Stimulated activated CD8-positive, alpha-beta memory T cell treated with anti-CD3 and anti-CD28 coated beads, Interleukin-4, amount 100 ng/mL, for 24 hours (primary cell): Measurements from ENCODE around the gene PCK2.
"Not testable (repeated sequence)": the region's sequence is repeated elsewhere in the genome, so short reads cannot be mapped to it uniquely, and the experiment has no call there.

ENCODE experiments used
- DNase-seq: peaks from one replicate; pipeline ENCODE4 v3.0.0-alpha.2; 2020; ENCODE audit warnings: low read depth

PCK2 gene

DNA sequence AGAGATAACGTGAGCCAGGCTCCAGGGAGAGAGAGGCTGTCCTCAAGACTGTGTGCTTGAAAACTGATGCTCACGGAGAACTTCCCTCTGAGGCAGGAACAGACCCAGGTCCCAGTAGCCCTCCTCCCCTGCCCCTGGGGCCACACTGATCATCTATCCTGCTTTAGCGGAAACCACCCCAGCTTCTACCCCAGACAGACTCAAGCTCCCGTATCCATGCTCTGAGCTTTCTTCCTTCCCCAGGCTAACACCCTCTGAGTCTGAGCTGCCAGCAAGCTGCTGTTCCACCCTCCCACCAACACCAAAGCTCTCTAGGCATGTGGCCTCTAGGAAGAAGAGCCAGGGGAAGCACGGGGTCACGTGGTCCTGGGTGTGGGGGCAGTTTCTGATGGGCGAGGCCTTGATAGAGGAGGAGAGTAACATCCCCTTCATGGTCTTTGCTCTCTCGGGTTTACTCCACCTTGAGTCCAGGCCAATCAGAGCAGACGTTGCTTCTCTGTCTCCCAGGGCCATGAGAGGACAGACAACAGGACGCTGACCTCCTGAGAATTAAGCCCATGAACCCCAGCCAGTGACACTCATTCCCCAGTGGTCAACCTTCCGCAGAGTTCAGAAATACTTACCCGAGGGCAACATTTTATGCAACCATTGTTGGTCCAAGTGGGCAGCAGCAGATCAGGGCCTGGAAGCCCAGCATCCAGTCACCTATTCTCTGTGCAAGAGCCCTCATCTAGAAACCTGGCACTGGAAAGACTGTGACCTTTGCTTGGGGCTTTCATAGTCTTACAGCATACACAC, 1.4 kb downstream of the PCK2 start:
- DNase-seq: peak; percentile 59

DNA sequence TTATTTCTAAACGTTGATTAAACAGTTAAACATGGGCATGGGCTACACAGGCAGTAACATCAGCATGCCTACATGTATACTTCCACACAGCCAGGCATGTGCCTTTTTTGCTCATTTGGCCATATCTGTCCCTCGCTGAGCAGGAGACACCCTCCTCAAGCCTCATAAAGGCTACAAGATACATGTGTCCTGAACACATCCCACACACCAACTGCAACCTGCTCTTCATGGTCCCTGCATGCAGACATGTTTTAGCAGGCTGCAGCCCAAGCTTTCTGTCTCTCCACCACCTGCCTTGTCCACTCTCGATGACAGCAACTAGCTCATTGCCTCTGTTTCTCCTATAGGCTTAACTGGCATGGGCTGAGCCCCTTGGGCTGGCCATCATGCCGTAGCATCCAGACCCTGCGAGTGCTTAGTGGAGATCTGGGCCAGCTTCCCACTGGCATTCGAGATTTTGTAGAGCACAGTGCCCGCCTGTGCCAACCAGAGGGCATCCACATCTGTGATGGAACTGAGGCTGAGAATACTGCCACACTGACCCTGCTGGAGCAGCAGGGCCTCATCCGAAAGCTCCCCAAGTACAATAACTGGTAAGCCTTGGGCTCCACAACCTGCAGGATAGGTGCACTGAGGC, 2.6 kb downstream of the PCK2 start:
- DNase-seq: no peak

DNA sequence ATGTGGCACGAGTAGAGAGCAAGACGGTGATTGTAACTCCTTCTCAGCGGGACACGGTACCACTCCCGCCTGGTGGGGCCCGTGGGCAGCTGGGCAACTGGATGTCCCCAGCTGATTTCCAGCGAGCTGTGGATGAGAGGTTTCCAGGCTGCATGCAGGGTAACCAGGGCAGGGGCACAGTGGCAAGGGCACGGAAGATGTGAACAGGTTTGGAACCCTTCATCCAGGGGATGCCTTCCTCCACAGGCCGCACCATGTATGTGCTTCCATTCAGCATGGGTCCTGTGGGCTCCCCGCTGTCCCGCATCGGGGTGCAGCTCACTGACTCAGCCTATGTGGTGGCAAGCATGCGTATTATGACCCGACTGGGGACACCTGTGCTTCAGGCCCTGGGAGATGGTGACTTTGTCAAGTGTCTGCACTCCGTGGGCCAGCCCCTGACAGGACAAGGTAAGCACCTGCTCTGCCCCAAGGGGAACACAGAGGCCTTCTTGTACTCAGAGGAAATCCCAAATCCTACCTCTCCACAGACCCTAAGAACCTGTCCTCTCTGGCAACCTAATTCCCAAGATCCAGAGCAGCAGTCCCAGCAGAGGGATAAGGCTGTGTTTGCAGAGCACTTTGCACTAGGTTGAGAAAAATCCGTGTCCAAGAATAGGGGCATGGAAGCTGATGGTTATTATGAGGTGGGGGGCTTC, 4.3 kb downstream of the PCK2 start:
- no peak for DNase-seq

DNA sequence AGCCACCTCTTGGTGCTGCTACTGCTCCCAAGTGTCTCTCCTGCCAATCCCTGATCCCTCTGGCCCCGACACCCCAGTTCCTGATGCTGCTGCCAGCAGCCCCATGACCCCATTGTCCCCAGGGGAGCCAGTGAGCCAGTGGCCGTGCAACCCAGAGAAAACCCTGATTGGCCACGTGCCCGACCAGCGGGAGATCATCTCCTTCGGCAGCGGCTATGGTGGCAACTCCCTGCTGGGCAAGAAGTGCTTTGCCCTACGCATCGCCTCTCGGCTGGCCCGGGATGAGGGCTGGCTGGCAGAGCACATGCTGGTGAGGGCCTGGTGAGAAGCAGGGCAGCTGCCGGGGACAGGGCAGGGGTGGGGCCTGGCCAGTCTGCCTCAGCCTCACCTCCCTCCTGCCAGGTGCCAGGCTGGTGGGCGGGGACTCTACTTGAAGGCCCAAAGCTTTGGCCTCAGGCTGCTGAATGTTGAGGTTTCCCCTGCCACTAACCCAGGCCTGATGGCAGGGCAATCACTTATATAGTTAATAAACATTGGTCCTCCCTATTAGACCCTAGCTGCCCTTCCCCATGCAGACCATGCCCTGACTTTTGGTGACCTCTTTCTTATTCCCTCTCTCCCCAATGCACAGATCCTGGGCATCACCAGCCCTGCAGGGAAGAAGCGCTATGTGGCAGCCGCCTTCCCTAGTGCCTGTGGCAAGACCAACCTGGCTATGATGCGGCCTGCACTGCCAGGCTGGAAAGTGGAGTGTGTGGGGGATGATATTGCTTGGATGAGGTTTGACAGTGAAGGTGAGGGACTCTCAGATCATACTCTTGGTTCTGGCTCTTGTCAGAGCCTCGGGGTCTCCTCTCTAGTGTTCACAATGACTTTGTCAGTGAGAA, 5.1 kb downstream of the PCK2 start:
- no peak for DNase-seq

DNA sequence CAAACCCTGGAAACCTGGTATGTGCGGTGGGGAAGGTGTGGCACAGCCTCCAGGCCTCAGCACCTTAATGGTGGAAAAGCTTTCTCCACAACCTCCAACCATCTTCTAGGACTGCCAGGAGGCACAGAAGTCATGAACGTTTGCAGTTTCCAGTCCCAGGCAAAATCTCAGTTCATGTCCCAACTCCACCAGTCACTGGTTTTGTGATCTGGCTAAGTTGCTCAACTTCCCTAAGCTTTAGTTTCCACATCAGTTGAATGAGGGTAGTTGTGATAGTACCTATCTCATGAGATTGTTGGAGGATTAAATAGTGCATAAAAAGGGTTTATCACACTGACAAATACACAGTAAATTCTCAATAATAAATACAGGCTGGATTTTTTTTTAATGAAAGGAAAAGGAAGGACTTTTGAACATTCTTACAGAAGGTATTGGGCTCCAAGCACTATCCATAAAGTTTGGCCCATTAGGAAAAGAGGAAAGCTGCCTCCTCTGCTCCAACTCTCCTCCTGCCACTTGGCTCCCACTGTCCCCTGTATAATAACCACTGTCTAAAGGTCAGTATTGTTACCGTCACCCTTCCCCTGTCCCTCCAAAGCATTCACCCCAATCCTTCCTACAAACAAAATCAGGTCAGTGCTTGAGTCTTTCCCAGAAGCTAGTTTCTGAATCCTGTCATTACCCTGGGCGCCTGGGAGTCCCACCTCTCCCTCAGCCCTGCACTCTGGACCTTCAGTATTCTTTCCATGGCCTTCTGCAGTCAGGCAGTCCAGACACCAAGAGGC, 6.3 kb downstream of the PCK2 start:
- DNase-seq: no peak

DNA sequence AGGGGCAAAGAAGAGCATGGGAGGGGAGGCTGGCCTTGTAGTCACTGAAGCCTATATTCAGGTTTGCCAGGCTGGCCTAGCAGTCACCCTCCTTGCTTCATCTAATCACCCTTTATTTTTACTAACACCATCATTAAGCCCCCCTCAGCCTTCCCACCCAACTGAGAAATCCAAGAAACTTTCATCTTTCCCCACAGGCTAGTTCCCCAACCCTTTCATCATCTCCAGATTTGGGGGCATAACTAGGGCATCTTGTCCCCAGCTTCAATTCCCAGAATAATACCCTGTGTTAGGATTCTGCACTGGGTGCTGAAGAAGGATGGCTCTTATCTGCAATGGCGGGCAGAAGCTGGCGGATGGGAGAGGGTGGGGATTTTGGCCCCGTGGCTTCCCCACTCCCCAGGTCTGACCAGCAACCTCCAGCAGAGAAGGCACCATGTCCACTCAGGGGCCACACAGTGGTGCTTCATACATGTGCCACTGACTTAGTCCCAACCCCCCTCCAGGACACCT, 6.9 kb downstream of the PCK2 start:
- no peak for DNase-seq

DNA sequence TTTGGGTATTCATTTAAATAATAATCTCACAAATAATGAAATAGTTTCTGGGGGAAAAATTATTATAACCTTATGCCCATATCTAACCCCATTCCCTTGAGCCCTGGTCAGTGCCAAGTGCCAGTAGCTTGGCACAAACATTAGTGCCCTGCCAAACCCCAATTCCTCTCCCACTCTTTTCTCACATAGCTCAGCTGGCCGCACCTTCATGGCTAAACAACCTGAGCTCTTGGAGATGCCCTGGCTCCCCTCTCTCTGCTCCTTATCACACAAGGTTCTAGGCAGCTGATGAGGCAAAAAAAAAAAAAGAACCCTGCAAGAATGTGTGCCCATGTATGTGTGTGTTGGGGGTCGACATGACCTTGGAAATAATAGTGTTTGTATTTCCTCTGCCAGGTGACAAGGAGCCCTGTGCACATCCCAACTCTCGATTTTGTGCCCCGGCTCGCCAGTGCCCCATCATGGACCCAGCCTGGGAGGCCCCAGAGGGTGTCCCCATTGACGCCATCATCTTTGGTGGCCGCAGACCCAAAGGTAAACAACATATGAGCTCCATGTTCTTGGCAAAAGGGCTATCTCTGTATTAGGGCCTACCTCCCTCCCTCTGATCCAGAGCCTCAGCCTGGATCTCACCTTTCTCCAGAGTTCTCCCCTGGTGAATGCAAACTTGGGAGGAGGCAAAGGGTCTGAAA, 8.4 kb downstream of the PCK2 start:
- DNase-seq: no peak

DNA sequence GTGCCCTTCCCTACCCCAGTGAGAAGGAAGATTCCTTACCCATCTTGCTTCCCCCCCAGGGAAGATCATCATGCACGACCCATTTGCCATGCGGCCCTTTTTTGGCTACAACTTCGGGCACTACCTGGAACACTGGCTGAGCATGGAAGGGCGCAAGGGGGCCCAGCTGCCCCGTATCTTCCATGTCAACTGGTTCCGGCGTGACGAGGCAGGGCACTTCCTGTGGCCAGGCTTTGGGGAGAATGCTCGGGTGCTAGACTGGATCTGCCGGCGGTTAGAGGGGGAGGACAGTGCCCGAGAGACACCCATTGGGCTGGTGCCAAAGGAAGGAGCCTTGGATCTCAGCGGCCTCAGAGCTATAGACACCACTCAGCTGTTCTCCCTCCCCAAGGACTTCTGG, 9.3 kb downstream of the PCK2 start:
- DNase-seq: no peak

DNA sequence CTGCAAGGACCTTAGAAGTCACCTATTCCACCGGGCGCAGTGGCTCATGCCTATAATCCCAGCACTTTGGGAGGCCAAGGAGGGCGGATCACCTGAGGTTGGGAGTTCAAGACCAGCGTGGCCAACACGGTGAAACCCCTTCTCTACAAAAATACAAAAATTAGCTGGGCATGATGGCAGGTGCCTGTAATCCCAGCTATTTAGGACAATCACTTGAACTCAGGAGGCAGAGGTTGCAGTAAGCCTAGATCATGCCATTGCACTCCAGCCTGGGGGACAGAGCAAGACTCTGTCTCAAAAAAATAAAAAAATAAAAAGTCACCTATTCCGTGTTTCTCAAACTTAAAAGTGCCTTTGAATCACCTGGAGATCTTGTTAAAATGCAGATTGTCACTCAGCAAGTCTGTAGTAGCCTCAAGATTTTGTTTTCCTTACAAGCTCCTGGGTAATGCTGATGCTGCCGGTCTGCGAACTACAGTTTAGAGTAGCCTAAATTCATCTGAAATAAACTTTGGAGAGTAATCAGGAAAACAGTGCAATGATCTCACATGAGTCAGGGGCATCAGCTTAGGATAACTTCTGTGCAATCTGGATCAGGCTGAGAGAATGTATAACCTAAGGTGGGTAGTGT, 11.6 kb downstream of the PCK2 start:
- not testable (repeated sequence) for DNase-seq

DNA sequence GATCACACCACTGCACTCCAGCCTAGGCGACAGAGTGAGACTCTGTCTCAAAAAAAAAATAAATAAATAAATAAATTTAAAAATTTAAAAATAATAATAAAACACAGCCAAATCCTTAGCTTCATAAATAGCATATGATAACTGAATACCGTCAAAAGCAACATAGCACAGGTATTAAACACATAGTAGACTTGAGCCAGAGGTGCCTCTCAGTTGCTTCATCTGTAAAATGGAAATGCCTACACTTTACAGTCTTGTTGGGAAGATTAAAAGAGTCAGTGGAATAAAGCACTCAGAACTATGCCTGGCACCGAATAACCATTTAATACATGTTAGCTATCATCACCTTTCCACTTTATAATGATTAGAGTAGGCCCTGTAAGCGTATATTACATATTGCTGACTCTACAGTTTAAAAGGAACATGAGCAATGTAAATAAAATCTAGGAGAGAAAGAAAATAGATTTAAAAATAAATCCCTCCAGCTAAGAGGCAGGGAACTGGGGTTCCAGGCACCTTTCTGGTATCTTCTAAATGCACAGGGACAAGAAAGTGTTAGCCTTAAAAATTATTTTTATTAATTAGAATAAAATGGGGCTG, 12.7 kb downstream of the PCK2 start:
- no peak for DNase-seq

DNA sequence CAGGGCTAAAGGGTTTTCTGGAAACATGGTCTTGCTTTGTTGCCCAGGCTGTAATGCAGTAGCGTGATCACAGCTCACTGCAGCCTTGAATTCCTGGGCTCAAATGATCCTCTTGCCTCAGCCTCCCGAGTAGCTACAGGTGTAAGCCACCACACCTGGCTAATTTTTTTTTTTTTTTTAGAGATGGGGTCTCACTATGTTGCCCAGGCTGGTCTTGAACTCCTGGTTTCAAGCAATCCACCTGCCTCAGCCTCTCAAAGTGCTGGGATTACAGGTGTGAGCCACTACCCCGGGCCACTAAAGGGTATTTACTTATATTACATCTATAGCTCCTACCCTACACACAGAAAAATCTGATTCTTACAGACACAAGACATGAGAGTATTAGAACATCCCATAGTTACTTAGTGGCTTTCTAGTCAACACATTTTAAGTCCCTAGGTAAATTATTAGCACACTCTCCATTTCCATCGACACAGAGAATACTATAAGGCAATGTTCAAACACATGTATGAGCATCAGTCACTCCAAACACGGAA, 14.3 kb downstream of the PCK2 start:
- DNase-seq: no peak

DNA sequence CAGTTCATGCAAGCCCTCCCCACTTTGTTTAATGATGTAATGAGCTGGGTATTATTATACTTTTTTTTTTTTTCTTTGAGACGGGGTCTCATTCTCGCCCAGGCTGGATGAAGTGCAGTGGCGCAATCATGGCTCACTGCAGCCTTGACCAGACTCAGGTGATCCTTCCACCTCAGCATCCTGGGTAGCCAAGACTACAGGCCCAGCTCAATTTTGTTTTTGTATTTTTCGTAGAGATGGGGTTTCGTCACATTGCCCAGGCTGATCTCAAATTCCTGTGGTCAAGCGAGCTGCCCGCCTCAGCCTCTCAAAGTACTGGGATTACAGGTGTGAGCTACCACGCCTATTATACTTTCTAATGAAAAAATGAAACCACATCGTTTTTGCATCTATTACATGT, 15.9 kb downstream of the PCK2 start:
- DNase-seq: no peak

DNA sequence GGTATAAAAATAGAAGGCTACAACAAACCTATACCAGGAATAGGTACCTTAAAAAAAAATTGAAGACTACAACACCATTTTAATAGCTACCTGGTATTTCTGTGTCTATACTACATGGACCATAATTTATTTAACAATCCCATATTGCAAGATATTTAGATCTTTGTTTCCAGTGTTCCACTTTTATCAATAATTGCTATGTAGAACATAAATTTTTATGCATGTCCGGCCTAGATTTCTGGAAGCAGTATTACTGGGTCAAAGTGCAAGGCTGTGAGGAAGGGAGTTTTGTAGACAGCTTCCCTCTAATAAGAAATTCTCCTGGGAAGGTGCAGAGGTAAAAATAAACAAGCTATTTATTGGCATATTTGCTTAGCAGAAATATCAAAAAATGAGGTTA, 16.4 kb downstream of the PCK2 start:
- DNase-seq: no peak

DNA sequence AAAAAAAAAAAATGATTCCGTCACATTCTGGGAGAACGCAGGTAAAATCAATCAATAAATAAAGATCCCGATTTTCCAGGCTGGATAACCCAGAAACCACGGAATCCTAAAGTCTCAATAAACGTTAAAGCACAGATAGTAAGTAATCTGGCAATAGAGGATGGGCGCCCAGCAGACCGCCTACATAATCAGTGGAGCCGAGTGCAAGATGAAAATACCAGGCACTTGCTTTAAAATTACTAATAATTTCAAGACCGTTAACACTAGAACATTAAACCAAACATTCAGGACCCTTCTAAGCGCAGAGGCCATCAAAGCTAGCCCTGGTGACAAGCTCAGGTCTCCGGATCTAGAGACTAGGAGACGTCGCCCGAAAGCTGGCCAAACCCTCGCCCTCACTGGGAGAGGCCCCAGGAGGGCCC, 19.3 kb downstream of the PCK2 start:
- no peak for DNase-seq

DNA sequence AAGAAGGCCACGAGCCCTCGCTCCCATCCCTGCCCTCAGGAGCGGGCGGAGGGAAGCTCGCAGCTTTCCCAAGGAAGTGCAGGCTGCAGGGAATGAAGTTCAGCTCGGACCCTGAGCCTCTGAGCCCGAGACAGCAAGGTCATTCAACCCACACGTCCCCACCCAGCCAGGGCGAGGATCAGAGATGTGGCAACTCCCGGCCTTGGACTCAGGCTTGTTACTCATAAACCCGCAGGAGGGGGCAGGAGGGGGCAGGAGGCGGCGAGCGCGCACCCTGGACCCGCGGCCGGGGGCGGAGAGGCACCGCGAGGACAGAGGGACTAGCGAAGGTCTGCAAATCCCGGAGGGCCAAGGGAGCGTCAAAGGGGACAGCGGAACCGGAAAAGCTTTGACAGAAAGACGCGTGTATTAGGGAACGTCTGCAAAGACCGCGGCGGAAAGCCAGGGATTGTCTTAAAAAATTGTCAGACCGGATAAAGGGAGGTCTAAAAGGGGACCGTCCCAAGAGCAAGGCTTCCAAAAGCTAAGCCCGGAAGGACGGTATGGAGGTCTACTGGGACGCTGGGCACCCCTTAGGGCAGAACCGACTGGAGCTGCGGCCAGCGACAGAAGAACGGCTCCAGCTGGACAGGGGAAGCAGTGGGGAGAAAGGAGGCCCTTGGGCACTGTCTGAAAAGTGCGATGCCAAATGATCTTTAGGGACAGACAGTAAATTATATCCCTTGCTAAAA, 19.9 kb downstream of the PCK2 start:
- peak; percentile 66 for DNase-seq

DNA sequence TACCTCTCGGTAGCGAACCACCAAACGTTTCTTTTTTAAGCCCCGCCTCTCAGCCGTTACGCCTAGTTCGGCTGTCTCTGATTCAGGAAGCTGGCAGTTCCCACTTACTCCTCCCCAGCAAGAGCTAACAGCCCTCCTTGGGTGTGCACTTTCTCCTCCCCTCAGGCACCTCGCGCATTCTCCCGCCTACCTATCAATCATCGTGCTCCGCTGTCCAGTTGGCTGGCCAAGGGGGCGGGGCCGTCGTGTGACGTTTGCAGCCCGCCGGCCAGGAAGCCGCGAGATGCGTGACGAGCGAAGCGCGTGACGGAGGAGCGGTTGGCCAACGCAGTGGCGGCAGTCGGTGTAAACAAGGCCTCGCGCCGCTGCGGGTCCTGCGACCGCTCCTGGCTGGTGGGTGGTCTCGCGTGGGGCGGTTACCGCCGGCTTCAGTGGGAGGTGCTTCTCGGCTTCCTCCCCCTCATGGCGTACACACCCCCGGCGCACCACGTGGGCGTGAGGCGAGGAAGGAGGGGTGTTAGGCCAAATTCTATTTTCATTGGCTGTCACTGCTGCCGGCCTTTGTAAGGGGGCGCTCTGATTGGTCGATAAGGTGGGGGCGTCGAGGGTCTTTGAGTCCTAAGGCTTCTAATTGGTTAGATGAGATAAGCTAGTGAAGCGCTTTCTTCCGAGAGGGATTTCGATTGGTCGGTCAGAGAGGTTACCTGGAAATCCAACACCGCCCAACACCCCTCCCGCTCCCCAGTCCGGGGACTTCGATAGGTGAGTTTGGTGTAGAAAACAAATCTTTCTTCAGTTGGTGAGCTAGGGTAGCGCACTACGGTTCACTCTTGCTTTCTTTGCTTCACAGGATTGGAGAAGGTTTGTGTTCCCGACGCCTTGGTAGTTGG, 20.7 kb downstream of the PCK2 start, which contains the start of the genes DCAF11 and NRL:
Gene DCAF11, plus strand, starts transcription at position 246 of the 890 bp plus-strand sequence. CDS start 818 bp downstream, outside the sequence.
Gene NRL, minus strand, starts transcription at position 418 of the 890 bp plus-strand sequence. CDS start 32,101 bp downstream, outside the sequence.
- DNase-seq: peak; percentile 97

DNA sequence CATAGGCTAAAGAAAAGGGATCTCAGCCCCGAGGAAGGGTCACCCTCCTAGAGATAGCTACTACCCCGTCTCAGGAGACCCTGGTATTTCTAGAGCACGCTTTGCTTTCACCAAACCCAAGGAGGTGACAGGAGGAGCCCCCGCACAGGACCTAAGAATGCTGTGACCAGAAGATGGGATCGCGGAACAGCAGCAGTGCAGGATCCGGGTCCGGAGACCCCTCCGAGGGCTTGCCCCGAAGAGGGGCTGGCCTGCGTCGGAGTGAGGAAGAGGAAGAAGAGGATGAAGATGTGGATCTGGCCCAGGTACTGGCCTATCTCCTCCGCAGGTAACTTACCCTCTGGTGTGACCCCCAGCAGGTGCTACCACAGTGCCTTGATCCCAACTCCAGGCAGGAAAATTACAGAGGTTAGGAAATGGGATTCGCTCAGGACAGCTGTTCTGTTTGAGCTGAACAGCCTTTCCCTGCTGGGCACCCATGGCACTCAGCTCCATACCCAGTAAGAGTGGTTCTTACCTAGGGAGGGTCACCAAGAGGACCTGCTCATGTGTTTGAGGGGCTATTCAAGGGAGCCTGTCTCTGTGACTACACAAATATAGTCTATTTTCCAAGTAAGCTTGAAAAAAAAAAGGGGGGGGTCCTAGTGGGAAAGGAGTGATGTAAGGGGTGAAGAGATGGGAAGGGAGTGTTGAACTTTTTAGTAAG, 21.5 kb downstream of the PCK2 start:
- DNase-seq: no peak
